Adrenal gland (tissue), 12 donors: ENCODE measurements around the gene MCM5. TPM values are rescaled to one million over a fixed set of nuclear protein-coding genes. Genes with fewer than 3 reads are reported as not detected.

Experiments
- DNase-seq, 7 donors: peaks; one replicate each; pipeline ENCODE4 v3.0.0-alpha.2; 2019 to 2020
- H3K27ac ChIP-seq, 5 donors: fragments of 200-600 bp; sonication (generic) in 4 of 5; 1 replicate in 3 of 5; 2 replicates in 2 of 5; pipeline versions ENCODE4 v1.5.1 to v1.8.0; 2016 to 2020; ENCODE audit warnings: mild to moderate bottlenecking in 1 of 5
- H3K27me3 ChIP-seq: fragments of 200-600 bp; 2 replicates; pipeline ENCODE4 v1.8.0; 2021
- H3K36me3 ChIP-seq, 2 donors: fragments of 200-600 bp; replicated peaks in 1 of 2; 1 replicate in 1 of 2; 2 replicates in 1 of 2; pipeline versions ENCODE4 v1.5.1 to v1.8.0; 2018 to 2022
- H3K4me1 ChIP-seq, 2 donors: fragments of 200-600 bp; replicated peaks in 1 of 2; 1 replicate in 1 of 2; 2 replicates in 1 of 2; pipeline versions ENCODE4 v1.5.1 to v1.8.0; 2018 to 2021
- H3K4me3 ChIP-seq, 4 donors: fragments of 200-600 bp; sonication (generic) in 3 of 4; one replicate each; pipeline ENCODE4 v1.5.1; 2016 to 2018
- H3K9me3 ChIP-seq, 3 donors: fragments of 200-600 bp; sonication (generic) in 1 of 3; replicated peaks in 1 of 3; 1 replicate in 2 of 3; 2 replicates in 1 of 3; pipeline versions ENCODE4 v1.5.1 to v1.8.0; 2016 to 2021
- POLR2A ChIP-seq, 2 donors: fragments of 450-650 bp; IDR thresholded peaks; one replicate each; pipeline ENCODE4 v1.6.1; 2017; ENCODE audit warnings: antibody characterized with exemption in 2 of 2, mild to moderate bottlenecking in 2 of 2, moderate library complexity in 1 of 2
- WGBS, 4 donors: extraction: QIAGEN DNeasy Blood & Tissue Kit in 2 of 4; methylation state at CpG; one replicate each; pipeline versions ENCODE4 v1.1.5 to v1.1.7; 2013 to 2017; 5-methylcytosine and 5-hydroxymethylcytosine counted together
- intact Hi-C, 2 donors: fragments of 100-400 bp; cut with DNase I; formaldehyde crosslinking; loops; one replicate each; pipeline versions ENCODE4 v1.14.1 to v1.15.0; 2022 to 2023
- polyA plus RNA-seq, 3 donors: library from polyadenylated mRNA; stranded (reverse); fragments of 200-250 nt in 2 of 3; fragments of 350-450 nt in 1 of 3; fragmentation: Illumina TruSeq in 1 of 3; extraction: RNeasy Lipid Tissue Mini Kit (QIAGEN cat#74804) in 1 of 3; gene quantifications; one replicate each; pipeline ENCODE4 v1.2.3, GENCODE V29; 2013 to 2014
- total RNA-seq, 9 donors: library from RNA; depleted of rRNA in 4 of 9; stranded (reverse); fragments of >200 nt in 4 of 9; fragments of 120-200 nt in 1 of 9; fragmentation: NEBNext Ultra II Directional in 1 of 9; extraction: Animal tissue kit (Norgen Biotek cat#: 25700) in 1 of 9; gene quantifications; one replicate each; pipeline versions ENCODE4 v1.1.0 to v1.2.4, GENCODE V29; 2013 to 2023
- TF ChIP-seq, protein P1 (sequence below), 6 experiments: fragments of 450-650 bp in 4 of 6; fragments of 200-600 bp in 2 of 6; sonication (generic) in 1 of 6; IDR thresholded peaks; 1 replicate in 5 of 6; 2 replicates in 1 of 6; pipeline versions ENCODE4 v1.5.1 to v1.8.0; 2016 to 2021; ENCODE audit warnings: antibody characterized with exemption in 6 of 6, mild to moderate bottlenecking in 2 of 6, moderate library complexity in 1 of 6
- donor health status: healthy with polysubstance abuse.
- donor health status: Bipolar disorder and iron deficiency.
- donor health status: DM: yes; HTN: yes; CAD: no.
- donor health status: DM: no; HTN: no; CAD: no.
- donor health status: DM: no; HTN: no; CAD: no.
- donor health status: DM: yes; HTN: yes; CAD: no.

The MCM5 gene
- total and polyA plus RNA-seq, 12 donors: 3.9 to 20.7 (median 14.6) TPM

DNA sequence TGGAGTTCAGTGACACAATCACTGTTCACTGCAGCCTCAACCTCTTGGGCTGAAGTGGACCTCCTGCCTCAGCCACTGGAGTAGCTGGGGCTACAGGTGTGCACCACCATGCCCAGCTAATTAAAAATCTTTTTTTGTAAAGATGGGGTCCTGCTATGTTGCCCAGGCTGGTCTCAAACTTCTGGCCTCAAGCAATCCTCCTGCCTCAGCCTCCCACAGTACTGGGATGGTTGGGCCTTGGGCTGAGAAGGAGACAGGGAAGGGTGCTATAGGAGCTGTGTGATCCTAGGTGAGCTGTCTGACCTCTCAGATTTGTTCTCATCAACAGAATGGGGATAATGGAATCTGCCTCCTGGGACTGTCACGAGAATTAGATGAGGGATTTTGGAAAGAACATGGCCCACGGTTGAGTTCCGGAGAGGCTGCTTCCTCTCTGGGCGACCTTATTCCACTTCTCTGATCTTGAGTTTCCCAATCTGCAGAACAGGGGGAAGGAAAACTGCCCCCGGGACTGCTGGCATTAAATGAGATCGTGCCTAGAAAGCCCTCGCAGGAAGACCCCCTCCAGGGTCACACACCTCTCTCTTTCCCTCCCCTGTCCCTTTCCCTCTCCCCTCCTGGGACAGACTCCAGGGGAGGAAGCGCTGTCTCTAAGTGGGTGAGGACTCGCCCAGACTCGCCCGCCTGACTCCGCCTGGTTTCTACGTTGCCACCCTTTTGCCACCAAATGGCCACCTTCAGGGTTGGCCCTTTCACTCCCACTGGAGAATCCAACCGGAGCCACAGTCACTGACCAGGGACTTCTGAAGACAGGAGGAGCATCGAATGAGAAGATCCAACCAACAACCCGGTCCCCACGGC is 50.1 kb downstream of the MCM5 start:
- no peak for DNase-seq
- WGBS, 4 donors: 91 to 96% (median 95%) methylated on average over 16 to 17 of the region's 17 CpGs
- TF ChIP-seq, protein P1, sequence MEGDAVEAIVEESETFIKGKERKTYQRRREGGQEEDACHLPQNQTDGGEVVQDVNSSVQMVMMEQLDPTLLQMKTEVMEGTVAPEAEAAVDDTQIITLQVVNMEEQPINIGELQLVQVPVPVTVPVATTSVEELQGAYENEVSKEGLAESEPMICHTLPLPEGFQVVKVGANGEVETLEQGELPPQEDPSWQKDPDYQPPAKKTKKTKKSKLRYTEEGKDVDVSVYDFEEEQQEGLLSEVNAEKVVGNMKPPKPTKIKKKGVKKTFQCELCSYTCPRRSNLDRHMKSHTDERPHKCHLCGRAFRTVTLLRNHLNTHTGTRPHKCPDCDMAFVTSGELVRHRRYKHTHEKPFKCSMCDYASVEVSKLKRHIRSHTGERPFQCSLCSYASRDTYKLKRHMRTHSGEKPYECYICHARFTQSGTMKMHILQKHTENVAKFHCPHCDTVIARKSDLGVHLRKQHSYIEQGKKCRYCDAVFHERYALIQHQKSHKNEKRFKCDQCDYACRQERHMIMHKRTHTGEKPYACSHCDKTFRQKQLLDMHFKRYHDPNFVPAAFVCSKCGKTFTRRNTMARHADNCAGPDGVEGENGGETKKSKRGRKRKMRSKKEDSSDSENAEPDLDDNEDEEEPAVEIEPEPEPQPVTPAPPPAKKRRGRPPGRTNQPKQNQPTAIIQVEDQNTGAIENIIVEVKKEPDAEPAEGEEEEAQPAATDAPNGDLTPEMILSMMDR (IDR thresholded peaks at IDR 0.05): no peak
- TF ChIP-seq POLR2A (IDR thresholded peaks at IDR 0.05): no peak
- Histone ChIP-seq H3K4me3 (no peak overlapping the region), H3K9me3 (no peaks in the 10 kb centered on the region), H3K4me1 (no peaks in the 10 kb centered on the region), H3K27ac (no peak overlapping the region), H3K27me3 (no peaks in the 10 kb centered on the region), H3K36me3 (no peaks in the 10 kb centered on the region)
- intact Hi-C loops: no loop called here

DNA sequence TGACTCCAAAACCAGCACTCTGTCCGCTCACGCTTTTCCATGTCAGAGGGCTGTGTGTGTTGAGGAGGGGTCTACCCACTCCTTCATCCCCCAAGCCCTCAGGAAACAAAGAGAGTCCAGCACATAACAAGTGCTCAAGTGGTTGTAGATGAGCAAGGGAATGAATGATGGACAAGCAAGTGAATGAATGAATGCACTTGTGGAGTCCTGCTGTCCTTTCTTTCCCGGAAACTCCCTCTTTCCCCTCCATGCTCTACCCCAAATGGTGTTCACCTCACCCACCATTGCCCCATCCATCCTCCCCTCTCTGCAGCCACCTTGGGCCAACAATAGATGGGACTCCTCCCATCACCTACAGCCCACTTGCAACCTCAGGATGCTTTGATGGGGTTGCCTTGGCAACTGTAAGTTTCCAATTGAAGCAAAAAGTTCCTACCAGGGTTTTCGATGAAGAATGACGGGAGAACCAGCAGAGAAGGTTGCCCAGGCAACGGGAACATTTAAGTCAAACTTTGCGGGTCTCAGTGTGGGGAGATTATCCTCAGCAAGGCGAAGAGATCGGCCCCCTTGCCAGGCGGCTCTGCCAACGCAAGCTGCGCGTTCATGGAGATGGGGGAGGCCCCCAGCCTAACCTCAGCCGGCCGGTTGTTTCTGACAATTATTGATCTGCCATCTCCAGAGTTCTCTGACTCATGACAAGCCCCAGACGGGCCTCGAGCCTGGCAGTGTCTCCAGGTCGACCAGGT is 51.1 kb downstream of the MCM5 start:
- Histone ChIP-seq H3K9me3 (no peaks in the 10 kb centered on the region), H3K27me3 (no peaks in the 10 kb centered on the region), H3K36me3 (no peaks in the 10 kb centered on the region), H3K4me3 (no peak overlapping the region), H3K4me1 (no peaks in the 10 kb centered on the region), H3K27ac (no peak overlapping the region)
- TF ChIP-seq, protein P1 (IDR thresholded peaks at IDR 0.05): no peak
- no peak for TF ChIP-seq POLR2A (IDR thresholded peaks at IDR 0.05)
- WGBS, 4 donors: 78 to 90% (median 86%) methylated on average over 18 of the region's 18 CpGs
- no peak for DNase-seq
- intact Hi-C loops: no loop called here

DNA sequence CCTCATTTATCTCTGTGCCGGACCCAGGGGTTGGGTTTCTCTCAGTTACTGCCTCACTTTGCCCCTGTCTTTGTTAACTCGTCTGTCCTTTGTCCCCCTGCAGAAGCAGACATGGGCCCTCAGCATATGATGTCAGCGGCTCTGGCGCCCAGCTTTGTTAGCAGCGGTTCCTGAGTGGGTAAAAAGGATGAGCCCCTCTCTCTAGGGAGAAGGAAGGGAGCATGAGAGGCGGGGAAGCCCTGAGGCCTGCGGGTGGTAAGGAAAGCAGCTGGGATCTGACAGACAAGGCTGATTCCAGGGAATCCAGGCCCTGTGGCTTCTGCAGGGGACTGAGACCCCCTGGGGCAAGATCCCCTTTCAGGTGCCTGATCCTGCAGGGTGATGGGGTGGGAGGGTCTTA is 51.7 kb downstream of the MCM5 start:
- DNase-seq: no peak
- Histone ChIP-seq H3K4me1 (no peaks in the 10 kb centered on the region), H3K27me3 (no peaks in the 10 kb centered on the region), H3K36me3 (no peaks in the 10 kb centered on the region), H3K9me3 (no peaks in the 10 kb centered on the region), H3K27ac (no peak overlapping the region), H3K4me3 (no peak overlapping the region)
- TF ChIP-seq POLR2A (IDR thresholded peaks at IDR 0.05): no peak
- TF ChIP-seq, protein P1 (IDR thresholded peaks at IDR 0.05): no peak
- 82 to 88% (median 85%) methylated on average over 5 to 7 of the region's 7 CpGs for WGBS, 4 donors
- intact Hi-C loops: no loop called here

DNA sequence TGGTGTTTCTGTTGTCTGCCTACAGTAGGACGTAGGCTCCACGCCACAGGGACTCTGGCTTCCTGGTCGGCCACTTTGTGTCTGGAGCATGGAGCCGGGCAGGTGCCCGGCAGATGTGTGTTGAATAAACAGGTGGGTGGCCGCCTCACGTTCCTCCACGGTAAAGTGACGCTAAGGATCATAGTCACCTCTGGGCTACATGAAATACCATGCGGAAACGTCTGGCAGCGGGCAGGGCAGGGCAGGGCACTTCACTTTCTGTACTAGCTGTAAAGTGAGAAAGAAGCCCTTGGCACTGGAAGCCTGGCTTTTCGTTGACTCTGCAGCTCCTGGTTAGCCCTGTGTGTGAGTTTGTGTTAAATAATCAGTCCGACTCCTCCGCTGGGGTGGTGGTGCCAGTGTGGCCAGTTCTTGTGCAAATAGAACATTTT is 52.4 kb downstream of the MCM5 start:
- TF ChIP-seq, protein P1 (IDR thresholded peaks at IDR 0.05): no peak
- no peak overlapping the region for H3K27ac ChIP-seq

More for the DNA sequence above, 52.4 kb downstream of the MCM5 start:
- H3K27me3 ChIP-seq: no peaks in the 10 kb centered on the region
- no peaks in the 10 kb centered on the region for H3K36me3 ChIP-seq
- no peak overlapping the region for H3K4me3 ChIP-seq
- intact Hi-C loops: no loop called here
- H3K4me1 ChIP-seq: no peaks in the 10 kb centered on the region
- no peak for DNase-seq
- no peaks in the 10 kb centered on the region for H3K9me3 ChIP-seq
- 84 to 91% (median 88%) methylated on average over 3 to 15 of the region's 15 CpGs for WGBS, 4 donors
